Tibial nerve (tissue), 4 donors: Measurements from ENCODE around the gene SLC35G6.

ENCODE experiments used
- CTCF ChIP-seq, 5 experiments: fragments of 200-600 bp in 3 of 5; fragments of 450-650 bp in 2 of 5; sonication (generic) in 3 of 5; IDR thresholded peaks; one replicate each; pipeline ENCODE4 v1.5.1; 2016 to 2019; ENCODE audit warnings: antibody characterized with exemption in 5 of 5, mild to moderate bottlenecking in 3 of 5, moderate library complexity in 2 of 5
- EP300 ChIP-seq, 2 donors: sonication (generic); formaldehyde crosslinking; IDR thresholded peaks; one replicate each; pipeline ENCODE4 v1.6.1; 2017; ENCODE audit warnings: antibody characterized with exemption in 2 of 2, mild to moderate bottlenecking in 1 of 2
- POLR2A ChIP-seq, 2 donors: fragments of 450-650 bp; IDR thresholded peaks; one replicate each; pipeline ENCODE4 v1.6.1; 2017; ENCODE audit warnings: antibody characterized with exemption in 2 of 2, mild to moderate bottlenecking in 2 of 2, moderate library complexity in 2 of 2

DNA sequence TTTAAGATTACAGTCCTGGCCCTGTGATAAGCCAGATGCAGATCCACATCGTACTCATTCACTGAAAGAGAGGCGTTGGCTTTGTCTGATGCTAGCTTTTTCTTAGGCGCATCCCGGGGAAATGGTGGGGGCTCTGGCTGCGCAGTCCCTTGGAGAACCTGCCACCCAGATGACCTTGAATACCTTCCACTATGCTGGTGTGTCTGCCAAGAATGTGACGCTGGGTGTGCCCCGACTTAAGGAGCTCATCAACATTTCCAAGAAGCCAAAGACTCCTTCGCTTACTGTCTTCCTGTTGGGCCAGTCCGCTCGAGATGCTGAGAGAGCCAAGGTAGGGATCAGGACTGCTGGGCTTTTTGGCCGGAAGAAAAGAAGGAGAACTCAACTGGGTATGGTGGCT lies 26.9 kb downstream of the SLC35G6 start:
- no peak for TF ChIP-seq CTCF (IDR thresholded peaks at IDR 0.05)
- TF ChIP-seq POLR2A (IDR thresholded peaks at IDR 0.05): no peak
- no peak for TF ChIP-seq EP300 (IDR thresholded peaks at IDR 0.05)
